ENCODE data around the gene TFR2. TPM values are rescaled to one million over a fixed set of nuclear protein-coding genes. Genes with fewer than 3 reads are reported as not detected.
A peak's percentile ranks its signal among the peaks of the same experiment; 100 is the strongest.

Gene TFR2
- total and polyA plus RNA-seq, 2 of the 4 experiments (the other 2 are of a cell fraction) = 0.18 to 0.50 TPM

DNA sequence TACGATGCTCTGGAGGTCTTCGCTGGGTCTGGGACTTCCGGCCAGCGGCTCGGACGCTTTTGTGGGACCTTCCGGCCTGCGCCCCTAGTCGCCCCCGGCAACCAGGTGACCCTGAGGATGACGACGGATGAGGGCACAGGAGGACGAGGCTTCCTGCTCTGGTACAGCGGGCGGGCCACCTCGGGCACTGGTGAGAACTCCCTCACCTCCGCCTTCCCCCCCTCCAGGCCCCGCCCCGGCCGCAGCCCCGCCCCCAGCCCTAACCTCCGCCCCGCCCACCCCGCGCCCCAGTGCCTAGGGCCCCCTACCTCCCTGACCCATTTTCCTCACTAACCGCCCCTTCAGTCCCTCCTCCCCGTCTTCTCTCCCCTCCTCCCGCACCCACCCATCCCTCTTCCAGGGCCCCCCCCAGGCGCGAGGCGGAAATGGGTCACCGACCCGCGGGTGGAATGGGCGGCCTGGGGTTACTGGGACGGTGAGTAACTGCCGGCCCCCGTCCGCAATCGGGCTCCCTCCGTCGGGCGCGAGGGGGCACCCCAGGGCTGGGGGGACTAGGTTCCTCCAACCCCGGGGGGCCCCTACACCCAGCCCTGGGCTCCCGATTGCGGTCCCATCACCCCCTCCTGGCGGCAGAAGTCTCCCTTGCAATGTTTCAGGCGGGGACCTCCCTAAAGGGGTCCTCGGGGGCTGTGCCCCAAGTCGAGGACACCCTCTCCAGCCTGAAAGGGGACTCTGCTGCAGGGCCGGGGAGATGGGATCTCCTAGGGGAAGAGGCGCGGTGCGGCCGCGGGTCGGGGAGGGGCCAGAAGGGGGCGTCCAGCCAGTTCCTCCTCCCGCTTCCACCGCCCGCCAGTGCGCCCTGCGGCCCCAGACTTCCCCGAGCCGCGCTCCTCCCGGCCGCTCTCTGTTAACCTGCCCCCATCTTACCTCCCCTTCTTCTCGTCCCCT lies 37.0 kb downstream of the TFR2 start:
- in situ Hi-C loops (cut with MboI; ENCODE audit: low sequenced_read_pairs) = no loop called here
- peak; percentile 46 for DNase-seq

More for the DNA sequence above, 37.0 kb downstream of the TFR2 start:
- Histone ChIP-seq H3K23ac (ENCODE audit: low read depth, low read length) (peak overlapping the region; percentile 90), H2AFZ (replicated peaks; ENCODE audit: low read length, poor library complexity) (peak overlapping the region; percentile 90), H3K27me3 (ENCODE audit: control insufficient read depth, insufficient read depth, low read length) (no peaks in the 10 kb centered on the region), H2BK120ac (ENCODE audit: low read depth, low read length) (peak overlapping the region; percentile 98), H3K36me3 (ENCODE audit: control insufficient read depth, insufficient read depth, low read length) (peaks cover 30% of the 10 kb centered on the region), H3K4me3 (ENCODE audit: insufficient read depth, low read depth, low read length) (peak overlapping the region; percentile 69), H3K27ac (ENCODE audit: insufficient read depth, low read length) (peak overlapping the region; percentile 99), H2BK15ac (ENCODE audit: low read depth, low read length) (0 out of 3 replicates have a peak overlapping the region, but pooled peaks have one; percentile 96), H3K79me1 (ENCODE audit: low read depth in 1 of 2, low read length in 2 of 2) (peaks cover 0 to 47% of the 10 kb centered on the region in 2 experiments; a peak in 2 of 4 replicates), H3K4me1 (ENCODE audit: control insufficient read depth, insufficient read depth, low read length) (peaks cover 9% of the 10 kb centered on the region), H4K91ac (ENCODE audit: insufficient read depth, low read depth, low read length) (peak overlapping the region; percentile 99), H4K5ac (ENCODE audit: low read depth, low read length) (peak overlapping the region; percentile 95), H3K9ac (ENCODE audit: low read depth, low read length) (peak overlapping the region; percentile 97), H4K20me1 (ENCODE audit: insufficient read depth, low read length) (no peaks in the 10 kb centered on the region), H3K9me1 (ENCODE audit: insufficient read depth, low read length) (no peaks in the 10 kb centered on the region), H3K56ac (ENCODE audit: extremely low read depth, insufficient read depth, low read length) (peak overlapping the region; percentile 96), H3K4me2 (ENCODE audit: low read depth, low read length) (peak overlapping the region; percentile 87), H3K14ac (replicated peaks; ENCODE audit: low read depth, low read length) (peak overlapping the region; percentile 93), H2BK5ac (ENCODE audit: low read depth, low read length, poor library complexity, severe bottlenecking) (peak overlapping the region; percentile 96), H2AK5ac (ENCODE audit: low read depth, low read length) (peak overlapping the region; percentile 100), H2AK9ac (replicated peaks; ENCODE audit: low read depth, low read length, poor library complexity) (peak overlapping the region; percentile 97), H3K4ac (ENCODE audit: low read depth, low read length) (peak overlapping the region; percentile 100), H2BK20ac (ENCODE audit: low read depth, low read length) (peak overlapping the region; percentile 96), H3K18ac (ENCODE audit: low read depth, low read length) (peak overlapping the region; percentile 98; the same call in 1 of the 2 replicates), H4K8ac (ENCODE audit: low read depth in 2 of 2, low read length in 2 of 2) (peak overlapping the region; percentile 94 to 97), H3K9me3 (ENCODE audit: control insufficient read depth, insufficient read depth, low read length) (no peaks in the 10 kb centered on the region)
- WGBS, 2 experiments (ENCODE audit: extremely low coverage in 2 of 2, insufficient read length in 1 of 2) = 0% methylated on average over 1 of the region's 70 CpGs; no CpG with 5 or more reads in 1 of the 2 experiments
- peak; percentile 18; the same call in 1 of the 2 replicates for TF ChIP-seq RAD21 (IDR thresholded peaks at IDR 0.05; ENCODE audit: low read length)
- no peak for TF ChIP-seq RFX5 (IDR thresholded peaks at IDR 0.05; ENCODE audit: low read depth, low read length)
- TF ChIP-seq, protein P1, sequence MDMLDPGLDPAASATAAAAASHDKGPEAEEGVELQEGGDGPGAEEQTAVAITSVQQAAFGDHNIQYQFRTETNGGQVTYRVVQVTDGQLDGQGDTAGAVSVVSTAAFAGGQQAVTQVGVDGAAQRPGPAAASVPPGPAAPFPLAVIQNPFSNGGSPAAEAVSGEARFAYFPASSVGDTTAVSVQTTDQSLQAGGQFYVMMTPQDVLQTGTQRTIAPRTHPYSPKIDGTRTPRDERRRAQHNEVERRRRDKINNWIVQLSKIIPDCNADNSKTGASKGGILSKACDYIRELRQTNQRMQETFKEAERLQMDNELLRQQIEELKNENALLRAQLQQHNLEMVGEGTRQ (IDR thresholded peaks at IDR 0.05; ENCODE audit: low read depth, low read length) = no peak
- TF ChIP-seq, protein P2, sequence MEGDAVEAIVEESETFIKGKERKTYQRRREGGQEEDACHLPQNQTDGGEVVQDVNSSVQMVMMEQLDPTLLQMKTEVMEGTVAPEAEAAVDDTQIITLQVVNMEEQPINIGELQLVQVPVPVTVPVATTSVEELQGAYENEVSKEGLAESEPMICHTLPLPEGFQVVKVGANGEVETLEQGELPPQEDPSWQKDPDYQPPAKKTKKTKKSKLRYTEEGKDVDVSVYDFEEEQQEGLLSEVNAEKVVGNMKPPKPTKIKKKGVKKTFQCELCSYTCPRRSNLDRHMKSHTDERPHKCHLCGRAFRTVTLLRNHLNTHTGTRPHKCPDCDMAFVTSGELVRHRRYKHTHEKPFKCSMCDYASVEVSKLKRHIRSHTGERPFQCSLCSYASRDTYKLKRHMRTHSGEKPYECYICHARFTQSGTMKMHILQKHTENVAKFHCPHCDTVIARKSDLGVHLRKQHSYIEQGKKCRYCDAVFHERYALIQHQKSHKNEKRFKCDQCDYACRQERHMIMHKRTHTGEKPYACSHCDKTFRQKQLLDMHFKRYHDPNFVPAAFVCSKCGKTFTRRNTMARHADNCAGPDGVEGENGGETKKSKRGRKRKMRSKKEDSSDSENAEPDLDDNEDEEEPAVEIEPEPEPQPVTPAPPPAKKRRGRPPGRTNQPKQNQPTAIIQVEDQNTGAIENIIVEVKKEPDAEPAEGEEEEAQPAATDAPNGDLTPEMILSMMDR (conservative IDR thresholded peaks at IDR 0.05; ENCODE audit: low read depth, low read length) = peak; percentile 36
- 0 out of 2 replicates have a peak, but pooled peaks have one; percentile 15 for TF ChIP-seq MXI1 (IDR thresholded peaks at IDR 0.05; ENCODE audit: borderline replicate concordance, low read depth, low read length)
- peak; percentile 27; the same call in 1 of the 2 replicates for TF ChIP-seq SMC3 (IDR thresholded peaks at IDR 0.05; ENCODE audit: low read depth, low read length)
- TF ChIP-seq CEBPB (IDR thresholded peaks at IDR 0.05; ENCODE audit: low read depth, low read length) = no peak
- no peak for TF ChIP-seq RCOR1 (IDR thresholded peaks at IDR 0.05; ENCODE audit: insufficient replicate concordance, low read length)
- intact Hi-C loops (cut with micrococcal nuclease) = loop anchor here (5.0 kb wide), 1 partner anchor 88 kb away; the partner anchor contains the start of gene GIGYF1
- BruUV-seq (replicated peaks) = no TSS peak
- dilution Hi-C loops (cut with HindIII; ENCODE audit: low sequenced_read_pairs, unreplicated experiment) = no loop called here
- POLR2A ChIA-PET (ENCODE audit: unreplicated experiment) = no interaction called here
- ATAC-seq (ENCODE audit: low read depth) = peak; percentile 54
- CTCF ChIA-PET = no interaction called here

All from IMR-90 (cell line).